Hematopoietic multipotent progenitor cell (in vitro differentiated cells): Measurements from ENCODE around the gene SMTN. TPM values are rescaled to one million over a fixed set of nuclear protein-coding genes. Genes with fewer than 3 reads are reported as not detected.

ENCODE experiments used
- DNase-seq, 3 donors: peaks; one replicate each; pipeline ENCODE4 v3.0.0-alpha.2; 2011 to 2015; ENCODE audit warnings: low read depth in 2 of 3, low spot score in 2 of 3
- total RNA-seq: library from RNA; depleted of rRNA; stranded (reverse); fragments of >200 nt; gene quantifications from one replicate; pipeline ENCODE4 v1.2.3, GENCODE V29; 2012

The SMTN gene
- total RNA-seq, 1 donor = 6.2 TPM

DNA sequence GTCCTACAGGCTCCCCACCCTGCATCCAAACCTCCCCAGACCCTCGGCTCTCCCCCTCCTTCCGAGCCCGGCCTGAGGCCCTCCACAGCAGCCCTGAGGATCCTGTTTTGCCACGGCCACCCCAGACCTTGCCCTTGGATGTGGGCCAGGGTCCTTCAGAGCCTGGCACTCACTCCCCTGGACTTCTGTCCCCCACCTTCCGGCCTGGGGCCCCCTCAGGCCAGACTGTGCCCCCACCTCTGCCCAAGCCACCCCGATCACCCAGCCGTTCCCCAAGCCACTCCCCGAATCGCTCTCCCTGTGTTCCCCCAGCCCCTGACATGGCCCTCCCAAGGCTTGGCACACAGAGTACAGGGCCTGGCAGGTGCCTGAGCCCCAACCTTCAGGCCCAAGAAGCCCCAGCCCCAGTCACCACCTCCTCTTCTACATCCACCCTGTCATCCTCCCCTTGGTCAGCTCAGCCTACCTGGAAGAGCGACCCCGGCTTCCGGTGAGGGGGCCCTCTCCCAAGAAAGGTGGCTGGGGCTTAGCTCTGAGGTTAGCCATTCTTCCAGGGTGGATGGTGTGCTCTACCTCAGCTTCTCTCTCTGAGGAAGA lies 44.5 kb downstream of the SMTN start:
- no peak for DNase-seq

DNA sequence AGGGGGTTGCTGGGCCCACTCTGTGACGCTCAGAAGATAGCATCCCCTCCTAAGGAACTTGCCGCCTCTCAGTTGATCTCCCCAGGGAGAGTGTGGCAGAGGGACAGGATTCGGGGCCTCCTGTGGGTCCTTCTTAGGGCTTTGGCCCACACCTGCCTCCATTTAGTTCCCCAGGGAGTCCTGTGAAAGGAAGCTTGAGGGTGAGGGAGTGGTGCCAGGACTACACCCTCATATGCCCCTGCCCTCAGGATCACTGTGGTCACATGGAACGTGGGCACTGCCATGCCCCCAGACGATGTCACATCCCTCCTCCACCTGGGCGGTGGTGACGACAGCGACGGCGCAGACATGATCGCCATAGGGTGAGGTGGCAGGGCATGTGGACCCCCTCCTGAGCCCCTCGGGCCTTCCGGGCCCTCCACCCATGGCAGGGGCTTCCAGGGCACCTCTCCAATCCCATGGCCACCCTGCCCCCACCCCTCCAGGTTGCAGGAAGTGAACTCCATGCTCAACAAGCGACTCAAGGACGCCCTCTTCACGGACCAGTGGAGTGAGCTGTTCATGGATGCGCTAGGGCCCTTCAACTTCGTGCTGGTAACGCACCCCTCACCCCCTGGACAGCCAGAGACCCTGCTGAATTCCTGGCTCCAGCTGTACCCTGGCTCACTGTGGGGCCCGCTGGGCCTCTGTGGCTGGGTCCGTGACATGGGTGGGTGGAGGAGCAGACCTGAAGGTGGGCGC lies 45.2 kb downstream of the SMTN start:
- DNase-seq = no peak

DNA sequence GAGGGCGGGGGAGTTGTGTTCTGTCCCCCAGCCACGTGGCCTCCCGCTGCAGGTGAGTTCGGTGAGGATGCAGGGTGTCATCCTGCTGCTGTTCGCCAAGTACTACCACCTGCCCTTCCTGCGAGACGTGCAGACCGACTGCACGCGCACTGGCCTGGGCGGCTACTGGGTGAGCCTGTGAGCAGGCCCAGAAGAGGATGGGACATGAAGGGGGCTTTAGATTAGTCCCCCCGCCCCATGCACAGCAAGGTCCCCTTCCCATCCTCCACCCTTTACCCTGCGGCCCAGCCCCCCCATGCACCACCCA lies 45.7 kb downstream of the SMTN start:
- DNase-seq = no peak

DNA sequence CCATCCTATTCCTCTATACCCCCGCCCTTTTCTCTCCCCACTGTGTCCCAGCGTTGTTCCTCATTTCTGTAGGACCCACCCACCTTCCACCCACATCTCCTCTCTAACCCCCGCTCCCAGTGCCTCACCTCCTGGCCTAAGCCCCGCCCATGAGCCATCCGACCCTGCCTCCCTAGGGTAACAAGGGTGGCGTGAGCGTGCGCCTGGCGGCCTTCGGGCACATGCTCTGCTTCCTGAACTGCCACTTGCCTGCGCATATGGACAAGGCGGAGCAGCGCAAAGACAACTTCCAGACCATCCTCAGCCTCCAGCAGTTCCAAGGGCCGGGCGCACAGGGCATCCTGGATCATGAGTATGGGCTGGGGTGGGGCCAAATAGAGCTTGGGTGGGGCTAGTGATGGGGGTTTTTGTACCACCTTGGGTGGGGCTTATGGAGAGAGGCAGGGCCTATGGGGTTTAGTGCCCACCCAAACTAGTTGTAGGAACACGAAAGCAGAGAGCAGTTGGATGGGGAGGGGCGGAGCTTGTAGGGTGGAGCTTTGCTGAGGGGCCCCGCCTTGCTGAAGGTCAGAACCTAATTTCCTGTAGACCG lies 46.2 kb downstream of the SMTN start:
- peak in 2 of 3 donors; percentile 44 to 60 for DNase-seq

DNA sequence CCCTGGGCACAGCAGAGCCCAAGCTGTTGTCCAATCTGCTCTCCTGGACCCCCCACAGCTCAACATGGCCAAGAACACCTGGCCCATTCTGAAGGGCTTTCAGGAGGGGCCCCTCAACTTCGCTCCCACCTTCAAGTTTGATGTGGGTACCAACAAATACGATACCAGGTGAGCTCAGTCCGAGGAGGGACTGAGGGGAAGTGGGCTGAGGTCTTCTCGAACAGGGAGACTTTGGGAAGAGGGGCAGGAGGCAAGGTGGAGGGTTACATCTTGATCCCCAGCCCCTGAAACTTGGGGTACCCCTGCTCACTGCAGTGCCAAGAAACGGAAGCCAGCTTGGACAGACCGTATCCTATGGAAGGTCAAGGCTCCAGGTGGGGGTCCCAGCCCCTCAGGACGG lies 47.0 kb downstream of the SMTN start:
- DNase-seq = no peak

DNA sequence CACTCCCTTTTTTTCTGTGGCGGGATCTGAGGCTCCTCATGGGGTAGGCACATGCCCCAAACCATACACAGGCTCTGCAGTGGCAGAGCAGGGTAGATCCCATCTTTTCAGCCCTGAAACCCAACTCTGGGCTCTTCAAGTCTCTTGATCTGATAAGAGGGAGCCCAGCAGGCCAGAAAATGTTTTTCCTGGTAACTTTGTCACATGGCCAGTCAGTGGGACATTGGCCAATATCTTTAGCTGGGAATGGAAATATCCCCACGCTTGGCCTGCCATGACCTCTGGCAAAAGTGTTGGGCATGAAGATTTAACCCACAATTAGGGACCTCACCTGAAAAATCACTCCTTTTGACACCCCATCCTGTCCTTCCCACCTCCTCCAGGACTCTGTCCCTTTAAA lies 49.8 kb downstream of the SMTN start:
- no peak for DNase-seq

DNA sequence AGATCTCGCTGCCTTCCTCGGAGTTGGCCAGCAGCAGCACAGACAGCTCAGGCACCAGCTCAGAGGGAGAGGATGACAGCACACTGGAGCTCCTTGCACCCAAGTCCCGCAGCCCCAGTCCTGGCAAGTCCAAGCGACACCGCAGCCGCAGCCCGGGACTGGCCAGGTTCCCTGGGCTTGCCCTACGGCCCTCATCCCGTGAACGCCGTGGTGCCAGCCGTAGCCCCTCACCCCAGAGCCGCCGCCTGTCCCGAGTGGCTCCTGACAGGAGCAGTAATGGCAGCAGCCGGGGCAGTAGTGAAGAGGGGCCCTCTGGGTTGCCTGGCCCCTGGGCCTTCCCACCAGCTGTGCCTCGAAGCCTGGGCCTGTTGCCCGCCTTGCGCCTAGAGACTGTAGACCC lies 52.8 kb downstream of the SMTN start:
- no peak for DNase-seq

DNA sequence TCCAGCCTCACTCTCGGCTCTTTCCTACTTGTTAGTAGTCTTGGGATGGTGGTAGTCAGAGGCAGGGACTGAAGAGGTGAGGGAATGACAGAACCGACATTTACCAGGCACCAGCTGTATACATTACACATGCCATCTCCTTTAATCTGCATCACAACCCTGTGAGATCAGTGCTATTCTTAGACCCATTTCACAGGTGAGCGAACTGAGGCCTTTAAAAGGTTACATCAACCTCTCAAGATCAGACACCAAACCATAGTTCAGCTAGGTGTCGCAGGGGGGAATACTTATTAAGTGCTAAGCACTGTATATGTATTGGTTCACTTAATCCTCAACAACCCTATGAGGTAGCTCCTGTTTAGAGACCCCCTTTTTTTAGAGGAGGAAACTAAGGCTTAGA lies 53.6 kb downstream of the SMTN start:
- no peak for DNase-seq

DNA sequence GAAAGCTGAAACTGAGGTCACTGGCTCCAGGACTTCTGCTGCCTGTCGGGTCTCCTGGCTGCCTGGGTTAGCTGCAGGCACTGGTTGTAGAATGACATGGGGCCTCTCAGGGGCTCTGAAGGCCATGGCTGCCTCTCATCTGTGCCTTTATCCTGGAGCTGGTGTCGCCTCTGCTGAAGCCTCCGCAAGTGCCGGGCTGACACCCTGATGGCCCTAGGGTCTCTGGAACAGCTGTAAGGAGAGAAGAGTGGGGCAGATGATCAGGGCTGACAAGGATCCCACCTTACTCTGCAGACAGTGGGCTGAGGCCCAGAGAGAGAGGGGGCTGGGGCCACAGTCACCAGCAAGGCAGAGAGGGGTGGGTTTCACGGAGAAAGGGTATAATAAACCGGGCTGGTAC lies 54.6 kb downstream of the SMTN start:
- DNase-seq = no peak

DNA sequence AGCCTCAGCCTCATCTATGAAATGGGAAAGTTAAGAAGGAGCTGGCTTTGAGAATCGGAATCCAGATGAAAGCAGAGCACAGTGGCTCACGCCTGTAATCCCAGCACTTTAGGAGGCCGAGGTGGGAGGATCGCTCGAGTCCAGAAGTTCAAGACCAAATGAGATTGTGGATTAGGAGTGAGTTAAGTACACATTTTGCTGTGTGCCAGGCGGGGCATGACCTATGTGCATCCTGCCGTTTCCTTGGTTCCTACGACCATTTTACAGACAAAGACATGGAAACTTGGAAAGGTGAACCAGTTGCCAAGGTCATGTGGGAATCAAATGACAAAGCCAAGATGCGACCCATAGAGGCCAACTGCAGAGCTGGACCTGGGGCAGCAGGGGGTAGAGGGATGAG lies 55.0 kb downstream of the SMTN start:
- no peak for DNase-seq

DNA sequence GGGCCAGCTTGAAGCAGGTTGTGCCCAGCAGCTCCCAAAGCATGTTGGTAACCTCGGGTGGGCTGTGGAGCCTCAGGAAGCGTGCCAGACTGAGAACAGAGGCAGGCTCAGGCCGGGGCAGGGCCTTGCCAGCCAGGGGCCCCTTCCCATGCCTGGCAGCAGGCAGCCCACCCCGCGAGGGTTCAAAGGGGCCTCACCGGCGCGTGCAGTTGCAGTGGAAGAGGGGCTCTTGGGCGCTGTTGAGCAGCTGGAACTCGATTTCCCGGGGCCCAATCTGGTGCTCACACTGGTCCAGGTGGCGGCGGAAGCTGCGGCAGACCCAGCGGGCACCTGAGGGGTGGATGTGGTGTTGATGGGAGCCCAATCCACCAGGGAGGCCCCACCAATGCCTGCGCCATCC lies 55.6 kb downstream of the SMTN start:
- DNase-seq = no peak

DNA sequence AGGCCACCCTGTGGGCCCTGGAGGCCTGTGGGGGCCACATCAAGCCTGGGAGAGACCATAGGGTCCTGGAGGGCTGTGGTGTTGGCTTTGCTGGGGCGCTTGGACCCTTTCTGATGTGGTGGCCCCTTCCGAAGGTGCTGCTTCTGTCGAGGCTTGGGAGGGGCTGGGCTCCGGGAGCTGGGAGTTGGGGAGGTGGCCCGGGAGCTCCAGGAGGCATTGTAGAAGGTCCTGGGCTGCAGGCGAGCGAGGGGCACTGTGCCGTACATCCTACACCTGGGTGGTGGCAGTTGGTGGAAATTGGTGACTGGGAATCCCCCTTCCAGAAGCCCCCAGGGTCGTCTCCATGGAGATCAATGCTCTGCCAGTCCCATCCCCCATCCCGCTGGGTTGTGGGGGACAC lies 56.6 kb downstream of the SMTN start:
- DNase-seq = no peak

DNA sequence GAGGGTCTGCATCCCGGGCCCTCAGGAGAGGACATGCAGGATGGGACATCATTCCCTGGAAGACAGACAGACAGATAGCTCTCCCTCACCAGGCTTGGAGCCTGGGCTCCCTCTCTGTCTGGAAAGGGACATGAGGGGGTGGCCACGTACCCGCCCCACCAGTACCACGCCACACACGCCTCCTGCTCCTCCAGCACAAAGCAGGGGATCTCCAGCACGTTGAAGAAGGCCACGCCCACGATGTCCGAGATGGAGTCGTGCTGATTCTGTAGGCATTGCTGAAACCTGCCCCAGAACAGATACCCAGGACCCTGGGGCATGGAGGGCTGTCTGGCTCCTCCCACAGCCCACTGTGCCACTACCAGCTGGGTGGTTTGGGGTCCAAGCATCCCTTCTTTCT lies 57.0 kb downstream of the SMTN start:
- DNase-seq = no peak

DNA sequence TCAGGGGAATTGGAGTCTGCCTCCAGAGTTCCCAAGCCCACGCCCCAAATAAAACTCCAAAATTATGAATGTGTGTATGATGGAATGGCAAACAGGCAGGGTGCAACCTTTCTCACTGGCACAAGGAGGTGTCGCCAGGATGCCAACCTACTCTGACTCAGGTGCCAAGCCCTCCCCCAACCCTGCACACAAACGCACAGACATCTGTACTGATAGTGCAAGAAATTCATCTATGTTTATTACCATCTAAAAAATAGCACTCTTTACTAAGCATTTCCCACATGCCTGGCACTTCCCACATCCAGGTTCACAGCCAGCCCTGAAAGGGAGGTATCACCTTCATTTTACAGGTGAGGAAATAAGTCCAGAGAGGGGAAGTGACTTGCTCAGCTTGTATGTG lies 57.9 kb downstream of the SMTN start:
- no peak for DNase-seq

DNA sequence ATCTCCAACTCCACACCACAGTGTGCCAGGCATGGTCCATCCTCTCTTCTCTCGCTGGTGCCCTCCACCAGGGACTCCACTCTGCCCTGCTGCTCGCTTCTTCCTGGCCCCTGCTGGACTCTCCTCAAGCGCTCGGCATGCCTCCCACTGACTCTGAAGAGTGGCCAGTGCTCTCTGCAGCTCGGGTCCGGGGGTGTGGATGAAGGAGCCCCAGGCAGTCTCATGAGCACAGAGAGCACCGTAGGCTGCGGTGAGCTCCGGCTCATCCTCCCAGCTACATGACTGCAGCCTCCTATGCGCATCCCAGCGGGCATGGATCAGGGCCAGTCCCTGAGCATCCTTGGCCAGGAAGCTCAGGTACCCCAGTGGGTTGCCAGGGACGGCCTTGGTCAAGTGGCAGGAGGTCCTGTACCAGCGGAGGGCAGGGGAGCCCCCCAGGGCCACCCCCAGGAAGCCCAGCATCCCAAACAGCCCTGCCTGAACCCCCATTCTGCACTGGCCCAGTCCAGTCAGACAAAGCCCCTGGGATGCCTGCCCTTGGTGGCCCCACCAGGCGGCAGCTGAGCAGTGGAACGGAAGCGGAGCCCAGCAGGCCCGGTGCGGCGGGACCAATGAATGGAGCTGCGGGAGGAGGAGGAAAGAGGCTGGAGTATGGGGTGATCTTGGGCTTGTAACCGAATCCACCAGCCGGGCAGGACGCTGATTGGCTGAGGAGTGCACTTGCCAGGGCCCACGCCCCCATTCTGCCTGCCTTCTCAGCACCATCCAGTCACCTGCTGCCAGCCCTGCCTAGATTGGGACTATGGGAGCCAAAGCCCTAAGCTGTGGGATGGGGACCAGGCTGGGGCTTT lies 59.0 kb downstream of the SMTN start, which contains the start of gene PLA2G3:
Gene PLA2G3, minus strand, starts transcription at position 643 of the 851 bp plus-strand sequence. Its CDS starts 154 bp downstream, at position 489.
- DNase-seq = no peak

DNA sequence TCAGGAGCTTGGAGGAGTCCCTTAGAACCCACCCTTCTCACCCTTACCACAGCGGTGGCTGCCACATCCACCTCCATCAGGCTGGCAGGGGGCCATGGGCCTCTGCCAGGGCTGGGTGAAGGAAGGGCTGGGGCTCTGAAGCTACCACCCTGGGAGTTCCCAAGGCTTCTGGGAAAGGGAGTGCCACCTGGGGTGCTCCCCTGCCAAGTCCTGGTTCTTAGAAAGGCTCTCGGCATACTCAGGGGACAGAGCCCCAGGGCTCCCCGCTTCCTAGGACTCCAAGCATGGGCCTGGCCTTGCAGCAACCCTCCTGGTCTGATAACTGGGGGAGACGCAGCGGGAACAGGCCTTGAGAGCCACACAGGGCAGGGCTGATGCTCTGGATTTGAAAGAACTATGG lies 59.6 kb downstream of the SMTN start:
- DNase-seq = no peak

DNA sequence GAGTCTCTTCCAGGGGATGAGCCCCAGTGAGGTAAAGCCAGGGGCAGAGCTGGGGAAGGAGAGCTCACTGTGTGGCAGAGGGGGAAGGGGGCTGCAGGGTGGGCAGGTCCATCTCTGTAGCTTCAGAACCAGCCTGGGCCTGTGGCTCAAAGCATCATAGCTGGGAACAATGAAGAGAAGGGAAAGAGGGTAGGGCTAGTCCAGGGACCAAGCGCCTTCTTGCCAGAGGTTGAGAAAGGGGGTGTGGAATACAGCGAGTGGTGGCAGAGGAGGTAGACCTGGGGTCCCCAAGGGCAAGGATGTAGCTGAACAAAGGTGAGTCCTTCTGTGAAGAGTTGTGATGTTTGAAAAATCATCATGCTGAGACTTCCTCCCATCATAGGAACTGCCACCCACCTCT lies 60.4 kb downstream of the SMTN start:
- no peak for DNase-seq

DNA sequence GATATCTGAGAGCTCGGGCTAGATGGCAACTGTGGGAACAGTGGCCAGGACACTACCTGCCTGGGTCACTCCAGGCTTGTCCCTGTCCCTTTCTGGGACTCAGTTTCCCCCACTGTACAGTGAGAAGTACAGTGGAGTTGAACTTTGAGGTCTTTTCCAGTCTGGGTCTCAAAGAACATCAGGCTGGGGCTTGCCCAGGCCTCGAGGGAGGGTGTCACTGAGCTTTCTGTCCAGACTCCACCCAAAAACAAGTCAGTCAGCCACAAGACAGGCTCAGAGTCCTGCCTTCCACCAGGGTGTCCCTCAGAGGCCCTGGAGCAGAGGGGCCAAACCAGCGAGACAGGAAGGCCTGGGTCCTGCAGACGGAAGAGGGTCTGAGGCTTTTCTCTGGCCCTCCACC lies 61.2 kb downstream of the SMTN start:
- DNase-seq = no peak

DNA sequence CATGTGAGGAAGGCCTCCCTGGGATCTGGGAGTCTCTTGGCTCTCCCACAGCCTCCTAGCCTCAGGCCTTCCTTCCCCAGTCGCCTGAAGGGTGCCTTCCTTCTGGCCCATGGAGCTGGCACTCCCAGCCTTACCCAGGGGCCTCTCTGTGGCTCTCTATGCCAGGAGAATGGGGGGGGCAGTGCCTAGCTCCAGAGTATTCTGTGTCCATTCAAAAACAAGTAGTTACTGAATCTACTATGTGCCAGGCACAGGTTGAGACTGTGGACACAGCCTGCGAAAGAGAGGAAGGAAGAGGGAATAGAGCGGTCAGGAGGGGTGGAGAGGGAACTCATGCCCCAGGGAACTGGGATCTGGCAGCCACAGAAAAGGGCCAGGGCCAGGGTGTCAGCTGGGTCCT lies 61.9 kb downstream of the SMTN start:
- no peak for DNase-seq

DNA sequence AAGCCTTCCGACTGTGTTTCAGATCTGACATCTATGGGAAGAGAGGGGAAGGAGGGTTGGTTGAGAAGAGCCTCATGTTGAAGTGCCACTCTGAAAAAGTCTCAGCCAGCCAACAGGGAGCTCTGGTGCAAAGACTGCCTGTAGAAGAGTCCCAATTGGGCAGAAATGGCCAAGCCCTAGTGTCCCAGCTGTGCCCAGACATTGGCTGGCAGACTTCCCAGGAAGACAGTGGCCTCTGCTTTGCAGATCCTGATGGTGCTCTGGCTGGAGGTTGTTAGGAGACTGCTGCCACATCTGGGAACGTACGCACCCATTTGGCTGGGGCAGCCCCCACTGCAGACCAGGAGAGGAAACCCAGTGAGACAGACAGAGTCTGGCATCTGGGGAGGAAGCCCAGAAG lies 62.4 kb downstream of the SMTN start:
- no peak for DNase-seq

DNA sequence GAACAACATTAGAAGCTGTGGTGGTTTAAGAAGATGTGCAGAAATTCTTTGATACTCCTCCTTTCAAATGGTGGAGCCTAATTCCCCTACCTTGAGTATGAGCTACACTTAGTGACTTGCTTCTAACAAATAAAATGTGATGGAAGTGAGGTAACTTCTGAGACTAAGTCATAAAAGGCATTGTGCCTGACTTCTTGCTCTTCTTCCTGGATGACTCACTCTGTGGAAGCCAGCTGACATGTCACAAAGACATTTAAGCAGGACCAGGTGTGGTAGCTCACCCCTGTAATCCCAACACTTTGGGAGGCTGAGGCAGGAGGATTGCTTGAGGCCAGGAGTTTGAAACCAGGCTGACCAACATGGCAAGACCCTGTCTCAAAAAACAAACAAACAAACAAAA lies 63.1 kb downstream of the SMTN start:
- no peak for DNase-seq

DNA sequence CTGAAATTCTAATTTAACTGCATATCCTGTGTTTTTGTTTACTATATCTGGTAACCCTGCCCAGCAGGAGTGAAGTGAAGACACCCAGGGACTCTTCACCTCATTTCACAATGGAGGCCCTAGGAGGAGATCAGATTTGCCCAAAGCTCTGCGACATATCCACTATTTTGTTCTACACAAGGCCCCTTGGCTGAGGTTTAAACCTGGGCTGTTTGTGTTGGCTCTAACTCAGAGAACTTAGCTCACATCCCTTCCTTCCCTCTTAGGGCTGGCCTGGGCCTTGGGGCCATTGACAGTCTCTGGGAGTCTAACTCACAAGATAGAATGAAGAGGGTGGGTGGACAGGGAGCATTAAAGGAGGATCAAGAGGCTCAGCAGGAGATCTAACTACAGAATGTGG lies 67.4 kb downstream of the SMTN start:
- no peak for DNase-seq
